Thyroid gland (tissue), 4 donors: ENCODE measurements around the gene MYADML2.

Source experiments
- POLR2A ChIP-seq, 2 donors: fragments of 450-650 bp; IDR thresholded peaks; one replicate each; pipeline ENCODE4 v1.6.1; 2017; ENCODE audit warnings: antibody characterized with exemption in 2 of 2, mild to moderate bottlenecking in 2 of 2, moderate library complexity in 1 of 2
- TF ChIP-seq, protein P1 (sequence below), 6 experiments: fragments of 200-600 bp in 3 of 6; fragments of 450-650 bp in 3 of 6; sonication (generic) in 3 of 6; IDR thresholded peaks; one replicate each; pipeline ENCODE4 v1.5.1; 2016 to 2019; ENCODE audit warnings: antibody characterized with exemption in 6 of 6, mild to moderate bottlenecking in 2 of 6, inconsistent platforms in 1 of 6, moderate library complexity in 1 of 6

DNA sequence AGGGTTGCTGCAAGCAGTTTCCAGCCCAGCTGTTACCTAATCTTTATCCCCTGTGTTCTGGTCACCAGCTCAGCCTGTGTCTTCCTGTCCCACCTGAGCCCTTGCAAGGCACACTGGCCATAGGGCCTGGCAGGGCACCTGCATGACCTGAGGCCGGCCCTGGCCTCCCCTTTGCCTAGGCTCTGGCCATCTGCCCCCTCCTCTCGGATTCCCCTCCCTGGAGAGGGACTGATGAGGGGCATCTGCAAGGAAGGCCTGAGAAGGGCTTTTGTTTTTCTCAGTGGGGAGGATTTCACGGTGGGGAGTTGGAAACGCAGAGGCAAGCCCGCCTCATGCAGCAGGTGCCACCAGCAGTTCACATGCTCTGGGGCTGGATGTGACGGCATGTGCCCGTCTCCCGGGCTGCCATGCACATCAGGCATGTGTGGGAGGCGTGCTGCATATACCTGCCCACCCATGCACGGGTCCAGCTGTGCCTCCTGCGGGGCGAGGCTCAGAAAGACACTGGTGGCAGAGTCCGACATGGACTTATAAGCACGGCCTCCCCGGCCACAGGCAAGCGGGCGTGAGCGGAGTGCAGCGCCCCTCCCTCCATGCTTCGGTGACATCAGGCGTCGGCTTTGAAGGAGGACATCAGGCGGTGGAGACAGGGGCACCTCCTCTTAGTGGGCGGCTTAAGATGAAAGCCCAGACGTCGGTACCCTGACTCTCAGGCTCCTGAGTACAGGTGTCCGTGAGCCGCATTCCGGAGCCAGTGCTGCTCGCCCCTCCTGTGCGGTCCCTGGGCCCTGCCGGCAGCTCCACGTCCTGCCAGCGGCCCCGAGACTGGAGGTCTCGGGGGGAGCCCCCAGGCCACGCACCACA, 46.9 kb upstream of the MYADML2 start:
- TF ChIP-seq, protein P1, sequence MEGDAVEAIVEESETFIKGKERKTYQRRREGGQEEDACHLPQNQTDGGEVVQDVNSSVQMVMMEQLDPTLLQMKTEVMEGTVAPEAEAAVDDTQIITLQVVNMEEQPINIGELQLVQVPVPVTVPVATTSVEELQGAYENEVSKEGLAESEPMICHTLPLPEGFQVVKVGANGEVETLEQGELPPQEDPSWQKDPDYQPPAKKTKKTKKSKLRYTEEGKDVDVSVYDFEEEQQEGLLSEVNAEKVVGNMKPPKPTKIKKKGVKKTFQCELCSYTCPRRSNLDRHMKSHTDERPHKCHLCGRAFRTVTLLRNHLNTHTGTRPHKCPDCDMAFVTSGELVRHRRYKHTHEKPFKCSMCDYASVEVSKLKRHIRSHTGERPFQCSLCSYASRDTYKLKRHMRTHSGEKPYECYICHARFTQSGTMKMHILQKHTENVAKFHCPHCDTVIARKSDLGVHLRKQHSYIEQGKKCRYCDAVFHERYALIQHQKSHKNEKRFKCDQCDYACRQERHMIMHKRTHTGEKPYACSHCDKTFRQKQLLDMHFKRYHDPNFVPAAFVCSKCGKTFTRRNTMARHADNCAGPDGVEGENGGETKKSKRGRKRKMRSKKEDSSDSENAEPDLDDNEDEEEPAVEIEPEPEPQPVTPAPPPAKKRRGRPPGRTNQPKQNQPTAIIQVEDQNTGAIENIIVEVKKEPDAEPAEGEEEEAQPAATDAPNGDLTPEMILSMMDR (IDR thresholded peaks at IDR 0.05): no peak
- TF ChIP-seq POLR2A (IDR thresholded peaks at IDR 0.05): no peak
